GM12874 (cell line): ENCODE data around the gene ADD2.

Experiments used
- CTCF ChIP-seq: IDR thresholded peaks from 2 replicates; pipeline ENCODE4 v1.5.1; 2011; ENCODE audit warnings: low read depth, mild to moderate bottlenecking, control low read depth, low read length, moderate library complexity; ENCODE audit not compliant: insufficient read depth

The ADD2 gene

GRCh38 chr2:70756128-70756527 lies 11.9 kb downstream of the ADD2 start:
- no peak for TF ChIP-seq CTCF

GRCh38 chr2:70753902-70754301 lies 14.1 kb downstream of the ADD2 start:
- no peak for TF ChIP-seq CTCF

GRCh38 chr2:70753031-70753430 lies 15.0 kb downstream of the ADD2 start:
- no peak for TF ChIP-seq CTCF

GRCh38 chr2:70752396-70752795 lies 15.6 kb downstream of the ADD2 start:
- TF ChIP-seq CTCF: no peak

GRCh38 chr2:70751881-70752280 lies 16.1 kb downstream of the ADD2 start:
- no peak for TF ChIP-seq CTCF

- no peak for TF ChIP-seq CTCF
Observed at GRCh38 chr2:70750320-70750719, 17.7 kb downstream of the ADD2 start.

- TF ChIP-seq CTCF: no peak
Observed at GRCh38 chr2:70748002-70748784, 19.8 kb downstream of the ADD2 start.

- TF ChIP-seq CTCF: no peak
Observed at GRCh38 chr2:70747284-70747683, 20.7 kb downstream of the ADD2 start.
